Activated T-helper 2 cell treated with anti-CD3 and anti-CD28 coated beads, Interferon-gamma antibody, Interleukin-2, Interleukin-4, amounts not matched to agents 10 μg/mL and 5 μg/mL and 100 μg/mL, durations not matched to agents 14 hours and 24 hours and 36 hours (primary cell): ENCODE measurements around the gene RPS6KA5. TPM values are rescaled to one million over a fixed set of nuclear protein-coding genes. Genes with fewer than 3 reads are reported as not detected.
"Not testable (repeated sequence)": the region's sequence is repeated elsewhere in the genome, so short reads cannot be mapped to it uniquely, and the experiment has no call there.

Source experiments
- DNase-seq: peaks from one replicate; pipeline ENCODE4 v3.0.0; 2021; ENCODE audit warnings: low spot score
- H3K27ac Mint-ChIP-seq: one replicate; pipeline ENCODE4 v1.8.0; 2021; ENCODE audit warnings: mixed read lengths
- H3K27me3 Mint-ChIP-seq: one replicate; pipeline ENCODE4 v1.8.0; 2021; ENCODE audit warnings: low read depth, mixed read lengths
- H3K36me3 Mint-ChIP-seq: one replicate; pipeline ENCODE4 v1.8.0; 2021; ENCODE audit warnings: low read depth, mixed read lengths
- H3K4me1 Mint-ChIP-seq: one replicate; pipeline ENCODE4 v1.8.0; 2021; ENCODE audit warnings: low read depth, mixed read lengths
- H3K4me3 Mint-ChIP-seq: one replicate; pipeline ENCODE4 v1.8.0; 2021; ENCODE audit warnings: low read depth, mild to moderate bottlenecking, moderate library complexity, mixed read lengths
- H3K9me3 Mint-ChIP-seq: one replicate; pipeline ENCODE4 v1.8.0; 2021; ENCODE audit warnings: mixed read lengths
- intact Hi-C: fragments of 100-400 bp; cut with micrococcal nuclease; formaldehyde crosslinking; loops from one replicate; pipeline ENCODE4 v1.15.1; 2023
- total RNA-seq: library from RNA; stranded (reverse); gene quantifications from 2 replicates; pipeline ENCODE4 v1.2.3, GENCODE V29; 2022

RPS6KA5 gene
- 20.5 and 21.4 TPM in 2 replicates for total RNA-seq

GRCh38 chr14:91060351-91061055 lies at the start of gene RPS6KA5:
Gene RPS6KA5 (minus strand): TSS chr14:91060641. CDS start chr14:91060434, 207 bp downstream.
- Mint-ChIP-seq H3K27me3 (no peaks in the 10 kb centered on the region), H3K4me3 (peak within 1 kb of the TSS; percentile 81), H3K36me3 (peaks cover 32% of the 10 kb centered on the region), H3K4me1 (peaks cover 54% of the 10 kb centered on the region), H3K9me3 (no peaks in the 10 kb centered on the region), H3K27ac (peak within 1 kb of the TSS; percentile 43)
- DNase-seq = peak; percentile 100
- intact Hi-C loops = loop anchor here (1.0 to 5.0 kb wide), 9 partner anchors 54 to 1103 kb away; partner anchors contain the start of genes CALM1, CCDC88C, DGLUCY and TDP1

GRCh38 chr14:91108941-91109611 lies 48.6 kb upstream of the RPS6KA5 start:
- peaks cover 13% of the 10 kb centered on the region for H3K36me3 Mint-ChIP-seq
- H3K27me3 Mint-ChIP-seq = no peaks in the 10 kb centered on the region
- DNase-seq = peak; percentile 36
- H3K4me1 Mint-ChIP-seq = peaks cover 48% of the 10 kb centered on the region
- no peaks in the 10 kb centered on the region for H3K9me3 Mint-ChIP-seq
- peak overlapping the region; percentile 44 for H3K4me3 Mint-ChIP-seq
- H3K27ac Mint-ChIP-seq = peak overlapping the region; percentile 93
- intact Hi-C loops = no loop called here

- no peak overlapping the region for H3K4me3 Mint-ChIP-seq
- H3K27ac Mint-ChIP-seq = no peak overlapping the region
- DNase-seq = no peak
- H3K4me1 Mint-ChIP-seq = peaks cover 41% of the 10 kb centered on the region
- peaks cover 6% of the 10 kb centered on the region for H3K36me3 Mint-ChIP-seq
- intact Hi-C loops = no loop called here
- H3K27me3 Mint-ChIP-seq = no peaks in the 10 kb centered on the region
- no peaks in the 10 kb centered on the region for H3K9me3 Mint-ChIP-seq
Measured at GRCh38 chr14:91103116-91103515, 42.7 kb upstream of the RPS6KA5 start.

GRCh38 chr14:91100102-91100501 lies 39.7 kb upstream of the RPS6KA5 start:
- no peak for DNase-seq
- Mint-ChIP-seq H3K27me3 (no peaks in the 10 kb centered on the region), H3K4me3 (no peak overlapping the region), H3K27ac (peak overlapping the region; percentile 75), H3K9me3 (no peaks in the 10 kb centered on the region), H3K36me3 (no peaks in the 10 kb centered on the region), H3K4me1 (peaks cover 36% of the 10 kb centered on the region)
- intact Hi-C loops = loop anchor here (1.0 to 2.0 kb wide), 4 partner anchors 13 to 131 kb away; no protein-coding TSS in a partner anchor

GRCh38 chr14:91098591-91098990 lies 38.1 kb upstream of the RPS6KA5 start:
- Mint-ChIP-seq H3K4me3 (no peak overlapping the region), H3K27me3 (no peaks in the 10 kb centered on the region), H3K4me1 (peaks cover 35% of the 10 kb centered on the region), H3K9me3 (no peaks in the 10 kb centered on the region), H3K27ac (peak overlapping the region; percentile 53), H3K36me3 (no peaks in the 10 kb centered on the region)
- DNase-seq = no peak
- intact Hi-C loops = no loop called here

GRCh38 chr14:91097657-91098056 lies 37.2 kb upstream of the RPS6KA5 start:
- peaks cover 31% of the 10 kb centered on the region for H3K4me1 Mint-ChIP-seq
- H3K36me3 Mint-ChIP-seq, H3K27me3 Mint-ChIP-seq, H3K9me3 Mint-ChIP-seq, H3K27ac Mint-ChIP-seq, DNase-seq, H3K4me3 Mint-ChIP-seq, intact Hi-C loops: not testable (repeated sequence)

GRCh38 chr14:91095178-91095577 lies 34.7 kb upstream of the RPS6KA5 start:
- DNase-seq = no peak
- Mint-ChIP-seq H3K4me3 (no peak overlapping the region), H3K27me3 (no peaks in the 10 kb centered on the region), H3K9me3 (no peaks in the 10 kb centered on the region), H3K4me1 (peaks cover 20% of the 10 kb centered on the region), H3K27ac (no peak overlapping the region), H3K36me3 (no peaks in the 10 kb centered on the region)
- intact Hi-C loops = no loop called here

GRCh38 chr14:91094772-91095171 lies 34.3 kb upstream of the RPS6KA5 start:
- no peak overlapping the region for H3K27ac Mint-ChIP-seq
- intact Hi-C loops = no loop called here

GRCh38 chr14:91093743-91094472 lies 33.5 kb upstream of the RPS6KA5 start:
- H3K27me3 Mint-ChIP-seq, H3K27ac Mint-ChIP-seq, H3K9me3 Mint-ChIP-seq, H3K36me3 Mint-ChIP-seq, intact Hi-C loops, H3K4me3 Mint-ChIP-seq, DNase-seq: not testable (repeated sequence)
- H3K4me1 Mint-ChIP-seq = peaks cover 10% of the 10 kb centered on the region

More at GRCh38 chr14:91094772-91095171, 34.3 kb upstream of the RPS6KA5 start:
- no peaks in the 10 kb centered on the region for H3K27me3 Mint-ChIP-seq
- DNase-seq = no peak
- no peaks in the 10 kb centered on the region for H3K9me3 Mint-ChIP-seq
- no peak overlapping the region for H3K4me3 Mint-ChIP-seq
- no peaks in the 10 kb centered on the region for H3K36me3 Mint-ChIP-seq
- peaks cover 18% of the 10 kb centered on the region for H3K4me1 Mint-ChIP-seq

GRCh38 chr14:91092073-91092472 lies 31.6 kb upstream of the RPS6KA5 start:
- DNase-seq = no peak
- no peaks in the 10 kb centered on the region for H3K9me3 Mint-ChIP-seq
- no peaks in the 10 kb centered on the region for H3K27me3 Mint-ChIP-seq
- no peak overlapping the region for H3K27ac Mint-ChIP-seq
- peaks cover 15% of the 10 kb centered on the region for H3K4me1 Mint-ChIP-seq
- intact Hi-C loops = no loop called here
- no peak overlapping the region for H3K4me3 Mint-ChIP-seq
- H3K36me3 Mint-ChIP-seq = no peaks in the 10 kb centered on the region

GRCh38 chr14:91090743-91091142 lies 30.3 kb upstream of the RPS6KA5 start:
- no peak for DNase-seq
- Mint-ChIP-seq H3K4me3 (no peak overlapping the region), H3K9me3 (no peaks in the 10 kb centered on the region), H3K36me3 (no peaks in the 10 kb centered on the region), H3K27me3 (no peaks in the 10 kb centered on the region), H3K4me1 (peaks cover 17% of the 10 kb centered on the region), H3K27ac (no peak overlapping the region)
- intact Hi-C loops = no loop called here

- Mint-ChIP-seq H3K27me3 (no peaks in the 10 kb centered on the region), H3K36me3 (no peaks in the 10 kb centered on the region), H3K4me3 (no peak overlapping the region), H3K9me3 (no peaks in the 10 kb centered on the region), H3K4me1 (peaks cover 17% of the 10 kb centered on the region), H3K27ac (no peak overlapping the region)
- intact Hi-C loops = no loop called here
- DNase-seq = no peak
Measured at GRCh38 chr14:91089958-91090535, 29.6 kb upstream of the RPS6KA5 start.
